HG03571 (cell line): ENCODE measurements around the gene GPC5.

Source experiments
- ATAC-seq: cut with Tn5 transposase; IDR thresholded peaks from one replicate; pipeline ENCODE4 v1.9.1; 2021; ENCODE audit not compliant: unreplicated experiment

Gene GPC5

GRCh38 chr13:92312823-92313222, 914.4 kb downstream of the GPC5 start:
- no peak for ATAC-seq

GRCh38 chr13:92313382-92313781, 915.0 kb downstream of the GPC5 start:
- ATAC-seq = no peak

GRCh38 chr13:92315265-92315664, 916.8 kb downstream of the GPC5 start:
- no peak for ATAC-seq

- ATAC-seq = no peak
Observed at GRCh38 chr13:92316030-92316429, 917.6 kb downstream of the GPC5 start.

- ATAC-seq = no peak
Observed at GRCh38 chr13:92317066-92317465, 918.6 kb downstream of the GPC5 start.

- no peak for ATAC-seq
Observed at GRCh38 chr13:92320323-92320722, 921.9 kb downstream of the GPC5 start.

GRCh38 chr13:92321174-92321573, 922.8 kb downstream of the GPC5 start:
- ATAC-seq = no peak

GRCh38 chr13:92345627-92346026, 947.2 kb downstream of the GPC5 start:
- no peak for ATAC-seq

- no peak for ATAC-seq
Observed at GRCh38 chr13:92346046-92346445, 947.6 kb downstream of the GPC5 start.

GRCh38 chr13:92354583-92354982, 956.2 kb downstream of the GPC5 start:
- no peak for ATAC-seq

- ATAC-seq = no peak
Observed at GRCh38 chr13:92355213-92355612, 956.8 kb downstream of the GPC5 start.

- ATAC-seq = no peak
Observed at GRCh38 chr13:92362717-92363116, 964.3 kb downstream of the GPC5 start.

- no peak for ATAC-seq
Observed at GRCh38 chr13:92365904-92366303, 967.5 kb downstream of the GPC5 start.

- no peak for ATAC-seq
Observed at GRCh38 chr13:92377396-92377795, 979.0 kb downstream of the GPC5 start.

- no peak for ATAC-seq
Observed at GRCh38 chr13:92379371-92379770, 981.0 kb downstream of the GPC5 start.

GRCh38 chr13:92384410-92384809, 986.0 kb downstream of the GPC5 start:
- ATAC-seq = no peak

- ATAC-seq = no peak
Observed at GRCh38 chr13:92387245-92387644, 988.8 kb downstream of the GPC5 start.

- no peak for ATAC-seq
Observed at GRCh38 chr13:92390217-92390616, 991.8 kb downstream of the GPC5 start.

- ATAC-seq = no peak
Observed at GRCh38 chr13:92403606-92404005, 1005.2 kb downstream of the GPC5 start.

- ATAC-seq = no peak
Observed at GRCh38 chr13:92407858-92408257, 1009.4 kb downstream of the GPC5 start.

GRCh38 chr13:92412481-92412880, 1014.1 kb downstream of the GPC5 start:
- no peak for ATAC-seq

GRCh38 chr13:92412996-92413395, 1014.6 kb downstream of the GPC5 start:
- no peak for ATAC-seq

GRCh38 chr13:92413452-92413851, 1015.0 kb downstream of the GPC5 start:
- ATAC-seq = no peak

GRCh38 chr13:92414851-92415250, 1016.4 kb downstream of the GPC5 start:
- no peak for ATAC-seq
